ENCODE measurements around the gene GCHFR.

Gene GCHFR

GRCh38 chr15:40782609-40783227, 18.9 kb downstream of the GCHFR start:
- DNase-seq: peak; percentile 75 to 93

- no peak for DNase-seq
Measured at GRCh38 chr15:40785164-40785563, 21.3 kb downstream of the GCHFR start.

- DNase-seq: no peak
Measured at GRCh38 chr15:40785814-40786213, 21.9 kb downstream of the GCHFR start.

- DNase-seq: peak; percentile 86 to 95
Measured at GRCh38 chr15:40787344-40787841, 23.5 kb downstream of the GCHFR start.

GRCh38 chr15:40787991-40788390, 24.1 kb downstream of the GCHFR start:
- DNase-seq: peak in 1 of 2 experiments; percentile 61

- DNase-seq: no peak
Measured at GRCh38 chr15:40789119-40789518, 25.3 kb downstream of the GCHFR start.

- DNase-seq: no peak
Measured at GRCh38 chr15:40789999-40790398, 26.1 kb downstream of the GCHFR start.

- no peak for DNase-seq
Measured at GRCh38 chr15:40790718-40791117, 26.9 kb downstream of the GCHFR start.

- DNase-seq: no peak
Measured at GRCh38 chr15:40792394-40792793, 28.5 kb downstream of the GCHFR start.

- DNase-seq: no peak
Measured at GRCh38 chr15:40793216-40793989, 29.5 kb downstream of the GCHFR start.

- peak; percentile 44 to 56 for DNase-seq
Measured at GRCh38 chr15:40796041-40796440, 32.2 kb downstream of the GCHFR start.

GRCh38 chr15:40796512-40796911, 32.6 kb downstream of the GCHFR start:
- no peak for DNase-seq

GRCh38 chr15:40799523-40799922, 35.7 kb downstream of the GCHFR start:
- DNase-seq: no peak

- DNase-seq: no peak
Measured at GRCh38 chr15:40803076-40803475, 39.2 kb downstream of the GCHFR start.

- no peak for DNase-seq
Measured at GRCh38 chr15:40803688-40804087, 39.8 kb downstream of the GCHFR start.

GRCh38 chr15:40806672-40807027, 42.8 kb downstream of the GCHFR start:
- DNase-seq: no peak

GRCh38 chr15:40807028-40807887, 43.4 kb downstream of the GCHFR start, which contains the start of the genes DNAJC17 and ZFYVE19:
TSS of gene DNAJC17 (minus strand) at chr15:40807473. CDS start at chr15:40807446, 27 bp downstream.
TSS of gene ZFYVE19 (plus strand) at chr15:40807089. CDS start at chr15:40807590, 501 bp downstream.
- peak; percentile 96 to 99 for DNase-seq

GRCh38 chr15:40807888-40808461, 44.1 kb downstream of the GCHFR start:
- peak in 1 of 2 experiments; percentile 36 for DNase-seq

GRCh38 chr15:40808861-40809450, 45.1 kb downstream of the GCHFR start:
- DNase-seq: no peak

- DNase-seq: no peak
Measured at GRCh38 chr15:40812721-40813425, 49.0 kb downstream of the GCHFR start.

GRCh38 chr15:40815042-40815698, 51.3 kb downstream of the GCHFR start:
- no peak for DNase-seq

Data from NCI-H526 (cell line).